PFSK-1 (cell line): ENCODE data around the gene FCHSD1.

Experiments used
- FOXP2 ChIP-seq: optimal IDR thresholded peaks from 2 replicates; pipeline ENCODE3; 2011; ENCODE audit warnings: borderline replicate concordance, control low read depth, inconsistent platforms; ENCODE audit not compliant: insufficient read depth; ENCODE audit errors: extremely low read length, extremely low read depth
- POLR2AphosphoS5 ChIP-seq: IDR thresholded peaks from 2 replicates; pipeline ENCODE4 v1.6.1; 2012; ENCODE audit warnings: low read depth, mild to moderate bottlenecking, control low read depth, low read length, moderate library complexity
- REST ChIP-seq, 2 experiments: IDR thresholded peaks; 2 replicates each; pipeline versions ENCODE4 v1.6.1 to v1.8.0; 2011 to 2012; ENCODE audit warnings: low read depth in 2 of 2, low read length in 2 of 2, control low read depth in 1 of 2, inconsistent platforms in 1 of 2, mild to moderate bottlenecking in 1 of 2, moderate library complexity in 1 of 2; ENCODE audit not compliant: insufficient read depth in 1 of 2
- SIN3A ChIP-seq: IDR thresholded peaks from 2 replicates; pipeline ENCODE4 v1.6.1; 2012; ENCODE audit warnings: mild to moderate bottlenecking, low read length, moderate library complexity, borderline replicate concordance; ENCODE audit not compliant: insufficient read depth
- TAF1 ChIP-seq: IDR thresholded peaks from 2 replicates; pipeline ENCODE4 v1.6.1; 2012; ENCODE audit warnings: low read length, control low read depth, borderline replicate concordance; ENCODE audit not compliant: insufficient read depth

GRCh38 chr5:141623611-141624010 is 27.6 kb downstream of the FCHSD1 start:
- no peak for TF ChIP-seq TAF1
- no peak for TF ChIP-seq POLR2AphosphoS5
- TF ChIP-seq REST (IDR thresholded peaks at IDR 0.05; ENCODE audit: insufficient read depth in 1 of 2, low read depth in 2 of 2, low read length in 2 of 2), result no peak
- no peak for TF ChIP-seq SIN3A
- TF ChIP-seq FOXP2, result no peak
